ENCODE data around the gene APLNR.
"Not testable (repeated sequence)": the region's sequence is repeated elsewhere in the genome, so short reads cannot be mapped to it uniquely, and the experiment has no call there.

DNA sequence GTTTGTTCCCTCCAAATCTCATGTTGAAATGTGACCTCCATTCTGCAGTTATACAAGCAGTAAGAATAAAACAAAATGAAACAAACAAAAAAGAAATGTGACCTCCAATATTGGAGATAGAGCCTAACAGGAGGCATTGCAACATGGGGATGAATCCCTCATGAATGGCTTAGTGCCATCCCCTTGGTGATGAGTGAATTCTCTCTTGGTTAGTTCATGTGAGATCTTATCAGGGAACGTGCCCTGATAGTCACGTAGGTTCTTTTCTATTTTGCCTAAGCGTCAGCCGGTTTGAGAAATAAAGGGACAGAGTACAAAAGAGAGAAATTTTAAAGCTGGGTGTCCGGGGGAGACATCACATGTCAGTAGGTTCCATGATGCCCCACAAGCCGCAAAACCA lies 44.5 kb upstream of the APLNR start:
- TF ChIP-seq, protein P1, sequence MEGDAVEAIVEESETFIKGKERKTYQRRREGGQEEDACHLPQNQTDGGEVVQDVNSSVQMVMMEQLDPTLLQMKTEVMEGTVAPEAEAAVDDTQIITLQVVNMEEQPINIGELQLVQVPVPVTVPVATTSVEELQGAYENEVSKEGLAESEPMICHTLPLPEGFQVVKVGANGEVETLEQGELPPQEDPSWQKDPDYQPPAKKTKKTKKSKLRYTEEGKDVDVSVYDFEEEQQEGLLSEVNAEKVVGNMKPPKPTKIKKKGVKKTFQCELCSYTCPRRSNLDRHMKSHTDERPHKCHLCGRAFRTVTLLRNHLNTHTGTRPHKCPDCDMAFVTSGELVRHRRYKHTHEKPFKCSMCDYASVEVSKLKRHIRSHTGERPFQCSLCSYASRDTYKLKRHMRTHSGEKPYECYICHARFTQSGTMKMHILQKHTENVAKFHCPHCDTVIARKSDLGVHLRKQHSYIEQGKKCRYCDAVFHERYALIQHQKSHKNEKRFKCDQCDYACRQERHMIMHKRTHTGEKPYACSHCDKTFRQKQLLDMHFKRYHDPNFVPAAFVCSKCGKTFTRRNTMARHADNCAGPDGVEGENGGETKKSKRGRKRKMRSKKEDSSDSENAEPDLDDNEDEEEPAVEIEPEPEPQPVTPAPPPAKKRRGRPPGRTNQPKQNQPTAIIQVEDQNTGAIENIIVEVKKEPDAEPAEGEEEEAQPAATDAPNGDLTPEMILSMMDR (IDR thresholded peaks at IDR 0.05) = not testable (repeated sequence)
- not testable (repeated sequence) for TF ChIP-seq POLR2AphosphoS5 (IDR thresholded peaks at IDR 0.05)

All from breast epithelium (tissue), 3 donors.